Mucosa of stomach (tissue), 1 donor: ENCODE measurements around the gene ARHGAP6.

Source experiments
- H3K27me3 ChIP-seq: one replicate; pipeline ENCODE4 v1.7.0; 2013; ENCODE audit warnings: mild to moderate bottlenecking, low read length; ENCODE audit not compliant: control insufficient read depth, insufficient read depth
- H3K36me3 ChIP-seq: one replicate; pipeline ENCODE4 v1.7.0; 2013; ENCODE audit warnings: low read length; ENCODE audit not compliant: control insufficient read depth, insufficient read depth
- H3K4me1 ChIP-seq: one replicate; pipeline ENCODE4 v1.7.0; 2013; ENCODE audit warnings: mild to moderate bottlenecking, low read length; ENCODE audit not compliant: control insufficient read depth, insufficient read depth
- H3K4me3 ChIP-seq: one replicate; pipeline ENCODE4 v1.7.0; 2013; ENCODE audit warnings: low read length
- H3K9ac ChIP-seq: one replicate; pipeline ENCODE4 v1.7.0; 2013; ENCODE audit warnings: mild to moderate bottlenecking, low read length, moderate library complexity
- H3K9me3 ChIP-seq: one replicate; pipeline ENCODE4 v1.7.0; 2013; ENCODE audit warnings: mild to moderate bottlenecking, low read length, moderate library complexity; ENCODE audit not compliant: control insufficient read depth
- donor health status: Pancreatic carcinoma.

ARHGAP6 gene

DNA sequence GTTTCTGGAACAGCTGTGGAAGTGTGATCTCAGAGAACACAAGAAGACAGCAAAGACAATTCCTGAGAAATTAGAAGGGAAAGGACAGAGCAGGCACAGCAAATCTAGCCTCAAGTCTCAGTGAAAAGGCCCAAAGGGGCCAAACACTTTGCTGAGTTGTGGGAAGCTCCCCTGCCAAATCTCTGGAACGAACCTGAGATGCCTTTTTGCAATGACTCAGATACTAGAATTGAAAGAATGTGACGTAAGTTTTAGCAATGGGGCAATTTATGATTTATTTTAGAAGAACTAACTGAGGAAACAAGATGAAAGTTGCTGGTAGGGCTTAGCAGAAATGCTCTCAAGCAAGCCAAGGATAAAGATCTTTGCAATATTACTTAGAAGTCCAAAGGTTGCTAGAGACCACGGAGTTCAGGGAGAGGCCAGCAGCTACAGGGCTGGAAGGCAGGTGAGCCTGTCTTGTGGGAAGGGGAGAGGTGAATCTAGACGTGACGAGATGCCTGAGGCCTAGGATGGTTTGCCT, 279.7 kb downstream of the ARHGAP6 start:
- H3K4me3 ChIP-seq, result no peak overlapping the region
- H3K36me3 ChIP-seq, result no peaks in the 10 kb centered on the region
- H3K9me3 ChIP-seq, result no peaks in the 10 kb centered on the region
- no peak overlapping the region for H3K9ac ChIP-seq
- peaks cover 14% of the 10 kb centered on the region for H3K4me1 ChIP-seq
- no peaks in the 10 kb centered on the region for H3K27me3 ChIP-seq

DNA sequence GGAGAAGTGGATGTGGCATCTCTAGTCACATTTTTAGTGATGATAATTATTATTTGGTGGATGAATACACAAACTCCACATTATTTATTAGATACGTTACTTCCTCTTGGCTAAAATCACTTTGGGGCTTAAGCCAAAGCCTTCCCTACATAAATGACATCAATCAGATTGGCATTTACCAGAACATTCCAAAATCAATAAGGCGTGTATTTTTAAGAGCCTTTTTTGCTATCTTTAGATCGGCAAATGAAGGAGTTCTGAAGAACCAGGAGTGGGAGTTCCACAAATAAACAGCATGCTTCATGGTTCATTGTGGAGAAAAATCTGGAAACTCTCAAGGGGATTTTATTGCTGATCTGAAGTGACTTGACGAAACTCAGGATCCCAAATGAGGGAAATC, 282.8 kb downstream of the ARHGAP6 start:
- no peaks in the 10 kb centered on the region for H3K27me3 ChIP-seq
- no peak overlapping the region for H3K4me3 ChIP-seq
- H3K9ac ChIP-seq, result no peak overlapping the region
- H3K36me3 ChIP-seq, result no peaks in the 10 kb centered on the region
- H3K9me3 ChIP-seq, result no peaks in the 10 kb centered on the region
- H3K4me1 ChIP-seq, result peaks cover 14% of the 10 kb centered on the region

DNA sequence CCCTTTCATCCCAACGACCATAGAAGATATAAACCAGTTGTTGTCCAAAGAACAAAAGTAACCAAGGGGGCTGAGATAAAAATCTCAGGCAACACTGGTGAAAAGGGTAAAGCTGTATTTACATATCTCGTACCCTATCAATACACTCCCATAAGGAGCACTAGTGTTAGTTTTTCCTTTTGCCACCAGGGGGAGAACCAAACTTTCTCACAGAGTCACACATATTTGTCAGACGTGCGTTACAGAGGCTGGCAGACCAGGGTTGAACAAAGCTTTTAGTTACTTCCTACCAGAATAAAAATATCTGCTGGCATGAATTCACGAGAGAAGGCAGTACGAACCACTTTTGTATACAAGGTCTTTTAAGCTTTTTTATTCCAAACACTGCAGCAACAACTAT, 284.3 kb downstream of the ARHGAP6 start:
- H3K9me3 ChIP-seq, result no peaks in the 10 kb centered on the region
- H3K27me3 ChIP-seq, result no peaks in the 10 kb centered on the region
- H3K4me1 ChIP-seq, result peaks cover 9% of the 10 kb centered on the region
- no peak overlapping the region for H3K4me3 ChIP-seq
- H3K36me3 ChIP-seq, result no peaks in the 10 kb centered on the region
- H3K9ac ChIP-seq, result no peak overlapping the region

DNA sequence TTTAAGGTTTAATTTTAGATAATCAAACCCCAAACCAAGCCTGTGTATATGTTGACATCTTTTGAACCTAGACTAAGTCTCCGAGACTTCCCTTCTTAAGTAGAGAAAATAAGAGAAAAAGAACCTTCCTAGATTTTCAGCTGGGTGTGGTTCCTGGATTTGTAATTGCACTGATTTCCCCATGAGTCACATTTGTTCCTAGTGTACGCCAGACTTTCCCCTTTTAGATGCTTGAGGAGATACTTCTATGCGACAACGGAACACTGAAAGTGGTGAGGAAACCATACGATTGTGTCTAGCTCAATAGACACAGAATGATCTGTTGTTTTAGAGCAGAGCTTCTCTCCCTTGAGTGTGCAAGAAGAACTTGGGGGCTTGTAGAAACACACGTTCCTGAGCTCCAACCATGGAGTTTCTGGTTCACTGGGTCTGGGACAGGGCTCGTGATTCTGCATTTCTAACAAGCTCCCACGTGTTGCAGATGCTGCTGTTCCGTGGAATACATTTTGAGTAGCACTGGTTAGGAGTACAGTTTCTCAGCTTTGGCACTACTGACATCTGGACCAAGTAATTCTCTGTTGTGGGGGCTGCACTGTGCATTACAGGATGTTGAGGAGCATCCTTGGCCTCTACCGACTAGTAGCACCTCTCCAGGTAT, 285.4 kb downstream of the ARHGAP6 start:
- Histone ChIP-seq H3K4me3 (no peak overlapping the region), H3K9ac (no peak overlapping the region), H3K36me3 (no peaks in the 10 kb centered on the region), H3K27me3 (no peaks in the 10 kb centered on the region), H3K9me3 (no peaks in the 10 kb centered on the region), H3K4me1 (peaks cover 4% of the 10 kb centered on the region)

DNA sequence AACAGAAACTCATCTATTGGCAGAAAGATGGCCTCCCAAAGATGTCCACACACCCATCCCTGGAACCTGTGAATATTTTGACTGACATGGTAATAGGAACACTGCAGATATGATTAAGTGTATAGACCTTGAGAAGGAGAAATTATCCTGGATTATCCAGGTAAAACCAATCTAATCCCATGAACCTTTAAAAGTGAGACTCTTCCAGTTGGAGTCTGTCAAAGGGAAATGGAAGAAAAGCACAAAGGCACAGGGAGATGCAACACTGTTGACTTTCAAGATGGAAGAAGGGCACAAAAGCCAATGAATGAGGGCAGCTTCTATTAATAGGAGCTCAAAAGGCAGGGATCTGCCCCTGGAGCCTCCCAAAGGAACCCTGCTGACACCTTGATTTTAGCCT, 289.6 kb downstream of the ARHGAP6 start:
- Histone ChIP-seq H3K36me3 (no peaks in the 10 kb centered on the region), H3K4me3 (no peak overlapping the region), H3K9me3 (no peaks in the 10 kb centered on the region), H3K9ac (no peak overlapping the region), H3K27me3 (no peaks in the 10 kb centered on the region), H3K4me1 (peaks cover 3% of the 10 kb centered on the region)

DNA sequence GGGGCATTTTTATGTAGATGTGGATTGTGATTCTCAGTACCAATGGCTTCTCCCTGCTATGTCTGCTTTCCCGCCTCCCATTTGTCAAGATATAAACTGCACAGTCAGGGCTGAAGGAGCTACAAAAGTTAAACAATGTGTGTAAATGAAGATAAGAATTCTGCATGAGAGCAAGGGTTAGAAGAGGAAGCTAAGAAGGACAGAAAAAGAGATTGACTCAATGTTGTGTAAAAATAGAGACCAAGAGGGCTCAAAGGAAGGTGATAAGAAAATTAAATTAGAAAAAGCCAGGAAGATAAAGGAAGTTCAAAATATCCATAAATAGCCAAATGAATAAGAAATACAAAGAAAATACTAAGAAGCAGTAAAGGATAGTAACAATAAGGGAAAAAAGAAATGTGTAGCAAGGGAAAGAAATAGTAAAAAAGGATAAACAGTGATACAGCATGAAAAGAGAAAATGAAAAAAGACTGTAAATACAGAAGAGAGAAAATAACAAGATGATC, 290.1 kb downstream of the ARHGAP6 start:
- H3K36me3 ChIP-seq, result no peaks in the 10 kb centered on the region

DNA sequence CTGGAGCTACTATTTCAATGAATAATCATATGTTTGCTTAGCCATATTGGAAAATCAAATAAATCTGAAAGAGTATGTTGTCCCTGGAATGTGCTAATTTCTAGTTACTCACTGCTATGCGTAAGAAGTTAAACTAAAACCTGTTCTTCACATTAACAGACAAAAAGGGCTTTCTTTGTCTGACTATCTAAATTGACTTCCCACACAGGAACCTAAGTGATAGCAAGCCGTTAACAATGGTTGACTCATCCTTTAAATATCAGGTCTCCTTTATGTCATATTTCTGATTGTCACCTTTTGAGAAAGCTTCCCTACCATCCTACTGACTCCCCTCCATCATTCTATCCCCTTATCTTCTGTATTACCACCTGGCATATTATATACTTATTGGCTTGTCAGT, 291.1 kb downstream of the ARHGAP6 start:
- no peaks in the 10 kb centered on the region for H3K36me3 ChIP-seq
- no peak overlapping the region for H3K4me3 ChIP-seq
- no peaks in the 10 kb centered on the region for H3K9me3 ChIP-seq
- H3K9ac ChIP-seq, result no peak overlapping the region
- H3K27me3 ChIP-seq, result no peaks in the 10 kb centered on the region
- peaks cover 3% of the 10 kb centered on the region for H3K4me1 ChIP-seq

More for the DNA sequence above, 290.1 kb downstream of the ARHGAP6 start:
- H3K9me3 ChIP-seq, result no peaks in the 10 kb centered on the region
- no peaks in the 10 kb centered on the region for H3K27me3 ChIP-seq
- H3K9ac ChIP-seq, result no peak overlapping the region
- H3K4me1 ChIP-seq, result peaks cover 3% of the 10 kb centered on the region
- H3K4me3 ChIP-seq, result no peak overlapping the region

DNA sequence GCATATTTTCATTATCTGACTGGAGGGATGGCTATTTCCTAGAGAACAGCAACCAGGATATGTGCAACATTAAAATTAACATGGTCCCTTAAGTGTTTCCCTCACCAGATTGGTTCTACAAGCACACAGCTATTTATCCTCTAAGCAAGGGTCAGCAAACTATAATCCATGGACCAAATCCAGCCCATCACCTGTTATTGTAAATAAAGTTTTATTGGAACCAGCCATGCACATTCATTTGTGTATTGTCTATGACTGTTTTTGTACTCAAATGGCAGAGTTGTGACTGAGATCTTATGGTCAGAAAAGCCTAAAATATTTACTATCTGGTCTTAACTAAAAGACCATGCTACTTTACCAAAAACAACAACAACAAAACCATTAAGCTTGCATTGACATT, 294.6 kb downstream of the ARHGAP6 start:
- Histone ChIP-seq H3K4me3 (no peak overlapping the region), H3K36me3 (no peaks in the 10 kb centered on the region), H3K4me1 (peaks cover 7% of the 10 kb centered on the region), H3K27me3 (no peaks in the 10 kb centered on the region), H3K9me3 (no peaks in the 10 kb centered on the region), H3K9ac (no peak overlapping the region)

DNA sequence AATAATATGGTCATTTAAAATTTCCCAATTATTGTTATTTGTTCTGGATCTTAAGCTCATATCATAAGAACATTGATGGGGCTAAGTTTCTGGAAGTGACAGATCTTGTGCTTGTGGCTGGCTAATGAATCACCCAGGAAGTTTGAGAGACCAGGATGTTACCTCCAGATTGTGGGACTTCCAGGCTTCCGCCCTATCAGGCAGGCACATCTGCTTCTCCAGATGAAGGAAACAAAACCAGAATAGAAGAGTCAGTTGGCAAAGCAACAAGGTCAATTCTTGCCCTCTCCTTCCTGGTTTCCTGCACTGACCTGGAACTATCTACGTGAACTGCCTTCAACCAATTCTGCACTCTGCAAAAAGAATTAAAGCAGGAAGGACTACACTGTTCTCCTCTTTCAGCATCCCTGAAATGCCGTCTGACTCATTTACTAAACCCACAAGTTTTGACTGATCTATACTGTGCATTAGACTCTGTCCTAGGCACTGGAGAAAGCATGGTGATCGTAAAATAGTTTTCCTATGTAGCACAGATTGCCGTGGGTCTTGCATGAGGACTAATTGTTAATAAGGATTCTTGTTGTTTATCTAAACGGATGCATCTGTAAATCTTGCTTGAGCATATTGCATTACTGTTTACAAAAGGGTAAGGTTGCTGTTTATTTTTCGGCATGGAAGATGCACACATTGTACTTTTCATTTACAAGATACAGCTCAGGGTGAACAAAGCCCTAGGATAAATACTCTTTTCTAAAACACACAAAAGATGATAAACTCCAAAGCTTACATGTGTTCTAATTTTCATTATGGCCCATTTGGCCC, 297.9 kb downstream of the ARHGAP6 start:
- H3K9me3 ChIP-seq, result no peaks in the 10 kb centered on the region
- H3K27me3 ChIP-seq, result no peaks in the 10 kb centered on the region
- no peak overlapping the region for H3K9ac ChIP-seq
- H3K4me3 ChIP-seq, result no peak overlapping the region
- peaks cover 4% of the 10 kb centered on the region for H3K4me1 ChIP-seq
- H3K36me3 ChIP-seq, result no peaks in the 10 kb centered on the region

DNA sequence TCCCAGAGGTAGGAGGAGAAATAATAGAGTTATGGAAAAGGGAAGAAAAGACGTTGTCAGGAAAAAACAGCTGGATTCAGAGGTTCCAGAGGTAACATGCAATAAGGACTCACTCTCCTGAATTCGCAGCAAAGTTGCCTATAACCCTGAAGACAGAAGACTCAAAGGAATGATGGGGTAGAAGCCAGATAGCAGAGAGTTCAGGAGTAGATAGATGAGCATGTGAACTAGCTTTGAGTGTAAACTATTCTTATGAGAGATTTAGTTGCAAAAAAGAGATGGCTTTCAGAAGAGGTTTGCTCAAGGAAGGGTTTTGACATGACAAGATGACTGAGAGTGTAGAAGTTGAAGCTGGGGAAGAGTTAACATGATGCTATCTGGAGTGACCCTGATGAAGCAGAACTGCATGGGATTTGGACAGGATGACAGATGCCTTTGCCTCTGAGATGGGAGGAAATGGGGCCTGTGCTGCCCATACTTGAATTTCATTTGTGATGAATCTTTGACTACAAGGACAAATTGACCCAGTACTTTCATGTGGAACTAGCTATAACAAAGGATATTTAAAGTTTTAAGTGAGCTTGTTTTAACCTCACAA, 298.6 kb downstream of the ARHGAP6 start:
- peaks cover 4% of the 10 kb centered on the region for H3K4me1 ChIP-seq
- H3K4me3 ChIP-seq, result no peak overlapping the region
- no peaks in the 10 kb centered on the region for H3K9me3 ChIP-seq
- H3K27me3 ChIP-seq, result no peaks in the 10 kb centered on the region
- H3K36me3 ChIP-seq, result no peaks in the 10 kb centered on the region
- no peak overlapping the region for H3K9ac ChIP-seq

DNA sequence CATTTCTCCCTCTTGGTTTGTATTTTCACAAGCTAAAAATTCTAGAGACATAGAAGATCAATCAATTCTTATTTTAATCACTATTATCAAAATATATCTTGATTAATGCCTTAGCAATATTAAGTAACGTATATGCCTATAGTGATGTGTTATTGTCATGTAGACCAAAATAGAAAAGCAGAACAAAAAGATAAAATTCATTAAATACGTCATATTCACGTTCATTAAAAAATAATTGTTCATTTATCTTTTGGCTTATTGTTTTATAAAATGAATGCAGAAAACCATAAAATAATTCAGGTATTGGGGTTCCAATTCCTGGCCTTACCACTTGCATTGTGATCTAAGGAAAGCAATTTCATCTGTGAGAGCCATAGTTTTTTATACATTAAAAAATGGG, 300.3 kb downstream of the ARHGAP6 start:
- Histone ChIP-seq H3K36me3 (no peaks in the 10 kb centered on the region), H3K9me3 (no peaks in the 10 kb centered on the region), H3K4me1 (peaks cover 4% of the 10 kb centered on the region), H3K9ac (no peak overlapping the region), H3K27me3 (no peaks in the 10 kb centered on the region), H3K4me3 (no peak overlapping the region)

DNA sequence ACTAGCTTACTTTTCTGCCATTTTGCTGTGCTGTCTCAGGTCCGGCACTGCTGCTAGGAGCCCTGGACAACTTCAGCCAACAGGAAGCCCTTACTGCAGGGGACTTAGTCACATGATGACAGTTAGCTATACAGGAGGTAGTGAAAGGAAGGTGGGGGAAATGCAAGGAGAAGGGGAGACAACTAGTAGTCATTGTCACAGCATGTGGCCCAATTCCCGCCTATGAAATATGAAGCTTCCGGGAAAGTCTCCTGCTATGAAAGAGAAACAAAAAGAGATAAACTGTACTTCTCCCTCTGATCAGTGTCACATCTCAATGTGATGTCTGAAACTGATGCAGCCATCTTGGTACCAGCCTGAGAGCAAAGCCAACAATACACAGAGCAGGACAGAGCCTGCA, 300.9 kb downstream of the ARHGAP6 start:
- H3K9ac ChIP-seq, result no peak overlapping the region
- H3K4me1 ChIP-seq, result peaks cover 4% of the 10 kb centered on the region
- H3K9me3 ChIP-seq, result no peaks in the 10 kb centered on the region
- no peaks in the 10 kb centered on the region for H3K36me3 ChIP-seq
- H3K27me3 ChIP-seq, result no peaks in the 10 kb centered on the region
- H3K4me3 ChIP-seq, result no peak overlapping the region
